GM18498 (cell line): ENCODE results near the gene ZNF181.

Experiments used
- ATAC-seq: cut with Tn5 transposase; IDR thresholded peaks from one replicate; pipeline ENCODE4 v1.9.1; 2021; ENCODE audit warnings: mild to moderate bottlenecking, moderate library complexity; ENCODE audit not compliant: unreplicated experiment

ZNF181 gene

GRCh38 chr19:34757441-34757840, 23.4 kb downstream of the ZNF181 start:
- ATAC-seq = no peak

DNA sequence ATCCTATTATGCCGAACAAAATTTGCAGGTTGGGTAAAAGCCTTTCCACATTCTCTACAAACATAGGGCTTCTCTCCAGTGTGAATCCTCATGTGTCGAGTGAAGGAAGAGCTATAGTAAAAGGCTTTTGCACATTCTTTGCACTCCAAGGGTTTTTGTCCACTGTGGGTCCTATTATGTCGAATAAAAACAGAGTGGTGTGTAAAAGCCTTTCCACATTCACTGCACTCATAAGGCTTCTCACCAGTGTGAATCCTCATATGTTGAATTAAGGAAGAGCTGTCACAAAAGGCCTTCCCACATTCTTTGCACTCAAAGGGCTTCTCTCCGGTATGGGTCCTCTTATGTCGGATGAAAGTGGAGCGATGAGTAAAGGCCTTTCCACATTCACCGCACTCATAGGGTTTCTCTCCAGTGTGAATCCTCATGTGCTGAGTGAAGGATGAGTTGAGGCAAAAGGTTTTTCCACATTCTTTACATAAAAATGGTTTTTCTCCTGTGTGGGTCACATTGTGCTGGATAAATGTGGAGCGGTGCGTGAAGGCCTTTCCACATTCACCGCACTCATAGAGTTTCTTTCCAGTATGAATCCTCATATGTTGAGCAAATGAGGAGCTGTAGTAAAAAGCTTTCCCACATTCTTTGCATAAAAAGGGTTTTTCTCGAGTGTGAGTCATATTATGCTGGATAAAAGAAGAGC, 25.3 kb downstream of the ZNF181 start:
- no peak for ATAC-seq

DNA sequence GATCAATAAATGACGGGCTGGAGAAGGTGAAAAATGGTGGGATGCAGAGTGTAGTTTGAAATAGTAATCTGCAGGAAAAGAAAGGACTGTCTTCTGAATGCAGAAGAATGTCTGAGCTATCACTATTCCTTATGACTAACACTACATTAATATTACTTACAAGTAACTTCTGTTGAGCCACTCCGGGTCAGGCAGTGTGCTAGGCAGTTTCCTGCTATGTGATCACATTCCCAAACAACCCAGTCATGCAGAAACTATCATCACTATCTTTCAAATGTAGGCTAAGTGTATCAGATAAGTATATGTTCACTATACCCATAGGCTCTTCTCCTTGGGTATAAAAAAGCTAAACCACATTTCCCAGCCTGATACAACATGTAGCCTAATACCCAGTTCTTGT, 32.3 kb downstream of the ZNF181 start:
- no peak for ATAC-seq

DNA sequence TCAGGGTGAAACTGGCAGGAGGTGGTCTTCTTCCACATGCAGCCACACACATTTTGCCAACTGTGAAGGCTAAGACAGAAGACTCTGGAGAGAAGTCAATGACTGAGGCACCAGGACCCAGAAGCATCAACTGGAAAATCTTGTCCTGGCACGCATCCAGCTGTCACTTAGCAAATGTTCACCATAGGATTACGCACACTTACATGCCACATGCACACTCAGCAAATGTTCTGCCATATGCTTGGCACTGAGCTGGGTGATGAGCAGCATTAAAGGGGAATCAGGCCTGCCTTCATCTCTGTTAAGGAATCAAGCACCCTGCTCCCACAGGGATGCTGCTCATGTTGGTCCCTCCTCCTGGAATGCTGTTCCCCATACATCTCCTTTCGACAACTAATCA, 33.9 kb downstream of the ZNF181 start:
- no peak for ATAC-seq

DNA sequence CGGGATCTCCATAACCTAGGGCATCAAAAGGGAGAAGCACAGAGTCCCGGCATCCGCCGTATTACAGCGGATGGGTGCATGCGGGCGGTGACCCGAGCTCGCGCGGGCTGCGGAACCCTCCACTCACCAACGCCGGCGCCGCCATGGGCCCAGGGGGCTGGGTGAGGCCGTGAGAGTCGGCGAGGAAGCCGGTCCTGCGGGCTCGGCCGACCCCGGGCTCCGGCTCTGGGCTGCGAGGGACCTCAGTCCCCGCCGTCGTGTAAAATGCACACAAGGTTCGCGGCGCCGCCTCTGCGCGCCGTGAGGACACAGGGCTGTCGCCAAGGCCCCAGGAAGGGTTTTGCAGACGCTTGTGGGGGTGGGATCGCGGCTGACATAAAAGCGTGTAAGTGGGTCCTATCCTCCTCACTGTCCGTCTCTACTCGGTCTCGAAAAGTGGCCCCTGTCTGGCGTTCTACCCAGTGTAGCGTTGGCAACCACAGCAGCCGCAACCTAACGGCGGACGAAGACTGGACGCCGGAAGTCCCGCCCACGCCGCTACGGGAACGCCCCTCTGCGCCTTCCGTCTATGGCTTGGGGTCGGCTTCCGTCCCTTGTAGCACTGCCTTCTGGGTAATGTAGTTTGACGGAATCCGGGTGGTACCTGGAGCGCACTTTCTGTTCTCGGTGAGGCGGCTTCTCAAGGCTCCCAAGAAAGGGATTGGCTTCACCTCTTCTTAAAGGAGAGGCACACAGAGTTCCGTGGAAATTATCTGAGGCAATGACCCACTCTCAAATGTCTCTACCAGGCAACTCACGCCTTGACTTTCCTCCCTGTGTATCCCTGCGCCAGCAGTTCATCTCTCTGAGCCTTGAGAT, 38.9 kb downstream of the ZNF181 start, which contains the start of gene ZNF599:
ZNF599 (minus strand) TSS at position 519 of the 858 bp plus-strand sequence; CDS start at position 145, 374 bp downstream.
- peak; percentile 99 for ATAC-seq

GRCh38 chr19:34773555-34773864, 39.5 kb downstream of the ZNF181 start:
- no peak for ATAC-seq

DNA sequence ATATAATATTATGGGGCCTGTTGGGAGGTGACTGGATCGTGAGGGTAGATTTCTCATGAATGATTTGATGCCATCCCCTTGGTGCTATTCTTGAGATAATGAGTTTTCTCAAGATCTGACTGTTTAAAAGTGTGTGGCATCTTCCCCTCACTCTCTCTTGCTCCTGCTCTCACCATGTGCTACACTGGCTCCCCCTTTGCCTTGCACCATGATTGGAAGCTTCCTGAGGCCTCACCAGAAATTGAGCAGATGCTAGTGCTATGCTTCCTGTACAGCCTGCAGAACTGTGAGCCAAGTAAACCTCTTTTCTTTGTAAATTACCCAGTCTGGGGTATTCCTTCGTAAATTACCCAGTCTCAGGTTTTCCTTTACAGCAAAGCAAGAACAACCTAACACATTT, 40.8 kb downstream of the ZNF181 start:
- ATAC-seq = no peak

DNA sequence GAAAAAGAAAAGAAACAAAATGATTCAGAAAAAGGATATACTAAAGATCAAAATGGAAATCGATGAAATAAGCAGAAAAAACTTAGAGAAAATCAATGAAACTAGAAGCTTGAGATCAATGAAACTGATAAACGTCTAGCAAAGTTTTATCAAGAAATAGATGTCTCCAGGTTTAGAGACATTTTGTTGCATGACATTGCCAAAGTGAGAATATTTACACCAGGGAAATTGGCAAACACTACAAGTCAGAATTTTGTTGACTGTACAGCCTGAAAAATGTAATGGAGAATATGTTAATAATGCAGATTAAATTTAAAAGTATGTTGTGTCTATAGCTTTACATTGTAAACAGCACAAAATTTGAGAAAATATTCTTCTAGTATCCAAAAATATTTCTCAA, 44.3 kb downstream of the ZNF181 start:
- ATAC-seq = no peak

DNA sequence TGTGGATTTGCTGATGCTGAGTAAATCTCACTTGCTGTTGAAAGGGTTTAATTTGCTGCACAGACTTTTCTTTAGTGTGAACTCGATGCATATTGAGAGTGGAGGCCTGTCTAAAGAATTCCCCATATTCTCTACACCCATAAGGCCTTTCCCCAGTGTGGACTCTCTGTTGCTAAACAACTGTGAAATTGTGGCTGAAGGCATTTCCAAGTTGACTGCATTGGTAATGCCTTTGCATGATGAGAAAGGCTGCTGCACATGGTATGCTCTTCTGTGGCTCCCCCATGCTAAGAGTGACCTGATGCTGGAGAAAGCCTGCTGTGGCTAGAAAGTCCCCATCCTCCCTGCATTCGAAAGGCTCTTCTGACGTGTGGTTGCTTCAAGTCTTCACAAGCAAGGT, 45.6 kb downstream of the ZNF181 start:
- ATAC-seq = no peak

- no peak for ATAC-seq
Measured at GRCh38 chr19:34786236-34786635, 52.2 kb downstream of the ZNF181 start.

DNA sequence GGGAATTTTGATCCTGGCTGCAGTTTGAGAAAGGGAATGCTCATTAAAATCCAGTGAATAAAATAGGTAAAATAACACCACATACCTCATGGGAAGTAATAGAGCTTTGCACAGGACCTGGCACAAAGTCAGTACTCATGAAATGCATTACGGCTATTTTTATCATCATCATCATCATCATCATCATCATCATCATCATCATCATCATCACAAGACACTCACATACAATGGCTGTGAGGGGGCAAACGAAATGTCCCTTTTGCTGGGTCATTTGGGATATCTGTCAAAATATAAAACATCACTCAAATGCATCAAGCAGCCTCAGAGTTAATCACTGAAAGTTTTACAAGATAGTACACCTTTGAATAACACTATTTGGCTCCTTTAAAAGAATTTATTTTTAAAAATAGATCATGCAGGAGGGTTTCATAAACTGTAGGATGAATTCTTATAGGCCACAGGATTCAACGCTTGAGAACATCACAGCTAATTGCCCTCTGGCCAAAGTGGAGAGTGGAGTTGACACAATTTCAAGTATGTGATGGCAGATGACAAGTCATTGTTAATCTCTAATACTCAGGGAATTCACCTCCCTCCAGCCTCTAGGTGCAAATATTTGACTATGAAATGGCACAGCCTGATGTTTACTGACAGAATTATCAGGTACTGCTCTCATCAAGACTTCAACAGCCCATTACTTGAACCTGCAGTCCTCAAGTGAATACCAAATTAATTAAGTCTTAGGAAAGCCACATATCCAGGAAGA, 53.2 kb downstream of the ZNF181 start:
- ATAC-seq = no peak

DNA sequence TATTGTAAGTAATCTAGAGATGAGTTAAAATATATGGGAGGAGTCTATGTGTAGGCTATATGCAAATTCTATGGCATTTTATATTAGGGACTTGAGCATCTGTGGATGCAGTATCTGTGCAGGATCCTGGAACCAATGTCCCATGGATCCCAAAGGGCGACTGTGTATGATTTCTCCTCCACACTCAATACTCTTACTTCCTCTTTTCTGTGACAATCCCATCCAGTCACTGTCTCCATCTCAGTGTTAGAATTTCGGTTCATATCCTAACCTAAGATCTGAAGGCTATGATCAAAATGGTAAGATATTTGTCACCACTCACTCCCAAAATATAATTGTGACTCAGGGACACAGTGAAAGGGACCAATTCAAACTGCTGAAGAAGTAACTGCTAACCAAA, 54.0 kb downstream of the ZNF181 start:
- ATAC-seq = no peak

GRCh38 chr19:34793565-34793964, 59.5 kb downstream of the ZNF181 start:
- no peak for ATAC-seq

- ATAC-seq = no peak
Measured at GRCh38 chr19:34794066-34794960, 60.3 kb downstream of the ZNF181 start.
